SIG-M5 treated with dmso at 0.1 percent for 504 hours (cell line): ENCODE data around the gene DOK3.
"Not testable (repeated sequence)": the region's sequence is repeated elsewhere in the genome, so short reads cannot be mapped to it uniquely, and the experiment has no call there.

Experiments
- DNase-seq: peaks from one replicate; lab custom pipeline; 2025; ENCODE audit not compliant: unreplicated experiment; lab: John Stamatoyannopoulos, UW

The DOK3 gene

DNA sequence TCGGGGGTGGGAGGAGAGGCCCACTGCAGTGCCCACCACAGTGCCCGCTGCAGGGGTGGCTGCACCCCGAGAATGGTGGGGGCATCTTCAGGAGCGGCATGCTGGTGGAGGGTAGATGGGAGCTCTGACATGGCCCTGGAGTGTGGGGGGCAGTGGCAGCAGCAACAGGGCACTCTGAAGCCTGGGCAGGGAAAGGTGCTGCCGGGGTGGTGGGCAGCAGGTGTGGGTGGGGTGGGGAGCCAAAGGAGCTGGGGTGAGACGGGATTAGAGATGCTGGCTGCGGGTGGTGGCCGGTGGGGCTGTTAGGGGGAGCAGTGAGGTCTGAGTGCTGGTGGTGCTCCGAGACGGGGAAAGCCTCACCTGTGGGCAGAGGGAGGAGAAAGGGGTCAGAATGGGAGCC is 26.8 kb upstream of the DOK3 start:
- no peak for DNase-seq

GRCh38 chr5:177535125-177535524 is 25.5 kb upstream of the DOK3 start:
- no peak for DNase-seq

DNA sequence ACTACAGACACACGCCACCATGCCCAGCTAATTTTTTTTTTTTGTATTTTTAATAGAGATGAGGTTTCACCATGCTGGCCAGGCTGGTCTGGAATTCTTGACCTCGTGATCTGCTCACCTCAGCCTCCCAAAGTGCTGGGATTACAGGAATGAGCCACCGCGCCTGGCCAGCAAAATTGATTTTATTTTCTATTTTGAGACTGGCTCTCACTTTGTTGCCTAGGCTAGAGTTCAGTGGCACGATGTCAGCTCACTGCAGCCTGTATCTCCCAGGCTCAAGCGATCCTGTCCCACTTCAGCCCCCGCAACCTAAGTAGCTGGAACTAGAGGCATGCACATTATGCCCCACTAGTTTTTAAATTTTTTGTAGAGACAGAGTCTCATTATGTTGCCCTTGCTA is 24.8 kb upstream of the DOK3 start:
- not testable (repeated sequence) for DNase-seq

GRCh38 chr5:177531209-177531940 is 21.7 kb upstream of the DOK3 start:
- DNase-seq = no peak

DNA sequence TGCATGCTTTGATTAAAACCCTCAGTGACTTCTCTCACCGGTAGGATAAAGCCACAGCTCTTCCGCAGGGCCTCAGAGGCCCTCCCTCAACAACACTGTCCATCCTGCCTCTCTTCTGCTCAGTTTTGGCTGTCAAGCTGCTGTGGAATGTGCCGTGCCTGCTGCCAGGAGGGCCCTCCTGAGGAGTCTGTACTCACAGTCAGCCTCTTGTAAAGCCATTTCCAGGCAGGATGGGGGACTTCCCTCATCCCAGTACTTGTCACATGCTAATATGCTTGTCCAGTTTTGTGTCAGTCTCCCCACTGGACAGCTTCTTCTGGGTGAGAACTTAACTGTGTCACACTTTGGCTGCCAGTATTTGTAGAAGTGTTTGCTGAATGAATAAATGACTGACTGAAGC is 21.0 kb upstream of the DOK3 start:
- no peak for DNase-seq

DNA sequence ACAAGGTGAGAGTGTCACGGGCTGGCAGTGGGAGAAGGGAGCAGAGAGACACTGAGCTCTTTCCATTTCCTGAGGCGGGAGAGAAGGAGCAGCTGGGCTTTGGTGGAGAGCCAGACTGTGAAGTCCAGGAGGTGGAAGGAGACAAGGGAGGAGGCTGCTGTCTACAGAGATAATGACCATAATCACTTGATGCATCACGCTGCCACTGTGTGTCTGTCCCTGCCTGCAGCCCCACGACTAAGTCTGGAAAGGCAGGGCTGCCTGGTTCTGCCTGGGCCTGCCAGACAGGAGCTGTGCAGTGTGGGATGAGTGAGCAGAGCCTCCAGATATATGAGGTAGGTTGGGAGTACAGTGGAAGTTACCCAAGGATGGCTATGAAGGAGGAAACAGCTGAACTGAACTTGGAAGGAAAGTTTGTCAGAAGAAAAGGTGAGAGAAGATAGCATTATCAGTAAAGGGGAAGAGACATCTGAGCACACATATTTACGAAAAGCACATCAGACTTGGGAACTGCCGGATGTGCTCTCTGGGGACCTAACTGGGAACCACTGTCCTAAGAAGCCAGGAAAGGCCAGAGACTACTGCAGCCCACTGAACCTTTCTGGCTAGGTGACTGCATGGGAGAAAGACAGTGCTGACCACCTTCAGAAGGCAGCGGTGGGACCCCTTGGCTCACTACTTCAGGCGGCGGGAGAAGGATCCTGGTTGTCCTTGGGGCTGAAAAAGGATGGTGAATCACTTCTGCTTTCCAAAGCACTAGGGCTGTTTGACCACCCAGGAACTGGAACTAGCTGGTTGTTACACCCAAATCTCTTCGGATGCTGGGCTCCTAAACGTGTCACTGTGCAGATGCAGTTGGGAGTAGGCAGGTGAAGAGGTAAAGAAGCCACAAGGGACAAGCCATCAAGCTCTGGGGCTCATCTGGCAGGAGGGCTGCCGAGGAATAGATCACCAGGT is 19.9 kb upstream of the DOK3 start:
- no peak for DNase-seq

DNA sequence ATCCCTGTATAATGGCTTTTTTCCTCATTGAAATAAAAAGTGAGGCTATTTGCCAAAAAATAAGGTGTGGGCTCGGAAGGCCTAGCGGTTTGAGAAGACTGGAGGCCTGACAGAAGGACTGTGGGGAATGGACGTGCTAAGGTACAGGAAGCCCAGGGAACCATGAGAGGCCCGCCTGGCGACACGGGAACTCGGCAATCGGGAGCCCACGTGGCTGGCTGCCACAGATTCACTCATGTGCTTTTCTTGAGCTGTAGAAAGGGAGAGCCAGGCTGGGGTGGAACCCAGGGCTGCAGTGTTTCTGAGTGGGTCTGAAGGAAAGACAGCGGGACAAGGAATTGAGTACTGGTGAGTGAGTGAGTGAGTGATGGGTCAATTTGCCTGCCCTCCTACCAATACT is 19.0 kb upstream of the DOK3 start:
- no peak for DNase-seq

DNA sequence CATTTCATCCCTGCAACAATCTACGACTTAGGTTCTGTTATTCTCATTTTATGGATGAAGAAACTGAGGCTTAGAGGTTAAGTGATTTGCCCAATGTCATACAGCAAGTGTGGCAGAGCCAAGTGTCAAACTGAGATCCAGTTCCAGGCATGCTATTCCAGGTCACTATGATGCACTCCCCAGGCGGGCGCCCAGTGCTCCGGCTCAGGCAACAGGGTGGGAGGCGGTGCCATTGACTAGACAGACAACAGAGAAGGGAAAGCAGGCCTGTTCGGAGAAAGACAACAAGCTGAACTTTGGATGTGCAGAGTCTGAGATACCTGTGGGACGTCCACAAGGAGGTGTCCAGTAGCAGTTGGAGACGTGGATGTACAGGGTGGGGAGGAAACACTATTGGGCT is 18.0 kb upstream of the DOK3 start:
- DNase-seq = no peak

- DNase-seq = no peak
These were observed 17.2 kb upstream of the DOK3 start for GRCh38 chr5:177526791-177527190.

DNA sequence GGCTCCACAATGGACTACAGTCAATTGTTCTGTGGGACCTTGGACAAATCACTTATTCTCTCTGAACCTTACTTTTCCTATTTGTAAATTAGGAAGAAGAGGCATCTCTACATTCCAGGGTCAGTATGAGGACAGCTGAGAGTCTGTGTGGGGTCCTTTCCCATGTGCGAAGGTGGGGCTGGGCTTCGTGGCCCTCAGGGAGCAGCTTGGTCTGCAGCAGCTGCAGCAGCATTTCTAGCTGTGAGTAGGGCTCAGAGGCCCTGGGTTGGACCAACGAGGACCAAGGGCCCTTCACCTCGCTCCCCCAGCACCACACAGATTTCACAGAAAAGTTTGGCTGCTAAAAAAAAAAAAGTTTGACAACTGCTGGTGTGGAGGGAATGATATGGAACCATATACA is 16.6 kb upstream of the DOK3 start:
- DNase-seq = no peak

GRCh38 chr5:177524941-177525655 is 15.5 kb upstream of the DOK3 start:
- no peak for DNase-seq

- no peak for DNase-seq
These were observed 14.9 kb upstream of the DOK3 start for GRCh38 chr5:177524539-177524900.

DNA sequence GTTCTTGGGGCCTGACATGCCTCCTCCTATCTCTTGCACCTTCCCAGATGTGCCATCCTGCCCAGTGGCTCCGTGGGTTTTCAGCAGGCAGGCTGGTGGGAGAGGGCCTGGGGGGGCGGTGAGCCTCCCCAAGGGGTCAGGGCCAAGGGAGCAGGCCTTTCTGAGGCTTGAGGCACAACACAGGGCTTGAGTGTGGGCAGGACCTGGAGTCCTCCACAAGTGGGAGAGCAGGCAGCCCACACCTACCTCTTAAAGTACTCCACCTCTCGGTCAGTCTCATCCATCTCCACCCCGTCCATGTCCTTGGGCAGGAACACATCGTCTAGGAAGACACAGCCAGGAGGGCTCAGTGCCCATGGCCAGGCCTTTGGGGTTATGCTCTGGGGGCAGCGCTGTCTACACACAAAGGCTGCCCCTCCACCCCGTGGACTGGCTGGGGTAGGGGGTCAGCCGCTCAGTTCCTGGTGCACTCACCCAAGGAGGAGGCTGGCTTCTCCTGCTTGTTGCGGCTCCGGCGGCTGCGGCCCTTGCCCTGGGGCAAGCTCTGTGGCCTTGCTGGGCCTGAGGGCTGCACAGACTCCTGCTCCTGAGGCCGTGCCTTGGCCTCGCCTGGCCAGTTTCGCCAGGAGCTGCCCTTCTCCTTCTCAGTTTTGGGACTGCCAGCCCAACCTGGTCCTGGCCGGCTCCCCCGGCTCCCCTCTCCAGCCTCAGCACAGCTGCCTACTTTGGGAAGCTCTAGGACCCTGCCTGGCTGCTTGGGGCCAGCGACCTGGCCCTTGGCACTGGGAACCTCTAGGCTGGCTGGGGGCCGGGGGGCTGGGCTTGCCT is 14.3 kb upstream of the DOK3 start:
- no peak for DNase-seq

- no peak for DNase-seq
These were observed 11.4 kb upstream of the DOK3 start for GRCh38 chr5:177520916-177521513.

DNA sequence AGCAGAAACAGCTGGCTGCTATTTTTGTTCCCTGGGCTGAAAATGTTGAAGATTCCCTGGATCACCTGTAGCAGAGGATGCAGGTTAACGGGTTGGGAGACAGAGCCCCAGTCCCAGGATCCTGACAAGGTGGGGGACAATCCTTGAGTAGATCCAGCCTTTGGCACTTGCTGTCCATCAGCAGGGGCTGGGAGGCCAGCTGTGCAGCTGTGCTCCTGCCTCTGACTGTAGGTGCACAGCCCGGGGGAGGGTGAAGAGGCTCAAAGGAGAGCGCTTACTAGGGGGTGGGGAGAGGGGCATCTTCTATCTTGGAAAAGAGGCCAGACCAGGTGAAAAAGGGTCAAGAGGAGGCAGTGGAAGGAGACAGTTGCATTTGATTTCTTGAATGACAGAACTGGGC is 10.6 kb upstream of the DOK3 start:
- DNase-seq = no peak

- no peak for DNase-seq
These were observed 10.0 kb upstream of the DOK3 start for GRCh38 chr5:177519463-177520235.

DNA sequence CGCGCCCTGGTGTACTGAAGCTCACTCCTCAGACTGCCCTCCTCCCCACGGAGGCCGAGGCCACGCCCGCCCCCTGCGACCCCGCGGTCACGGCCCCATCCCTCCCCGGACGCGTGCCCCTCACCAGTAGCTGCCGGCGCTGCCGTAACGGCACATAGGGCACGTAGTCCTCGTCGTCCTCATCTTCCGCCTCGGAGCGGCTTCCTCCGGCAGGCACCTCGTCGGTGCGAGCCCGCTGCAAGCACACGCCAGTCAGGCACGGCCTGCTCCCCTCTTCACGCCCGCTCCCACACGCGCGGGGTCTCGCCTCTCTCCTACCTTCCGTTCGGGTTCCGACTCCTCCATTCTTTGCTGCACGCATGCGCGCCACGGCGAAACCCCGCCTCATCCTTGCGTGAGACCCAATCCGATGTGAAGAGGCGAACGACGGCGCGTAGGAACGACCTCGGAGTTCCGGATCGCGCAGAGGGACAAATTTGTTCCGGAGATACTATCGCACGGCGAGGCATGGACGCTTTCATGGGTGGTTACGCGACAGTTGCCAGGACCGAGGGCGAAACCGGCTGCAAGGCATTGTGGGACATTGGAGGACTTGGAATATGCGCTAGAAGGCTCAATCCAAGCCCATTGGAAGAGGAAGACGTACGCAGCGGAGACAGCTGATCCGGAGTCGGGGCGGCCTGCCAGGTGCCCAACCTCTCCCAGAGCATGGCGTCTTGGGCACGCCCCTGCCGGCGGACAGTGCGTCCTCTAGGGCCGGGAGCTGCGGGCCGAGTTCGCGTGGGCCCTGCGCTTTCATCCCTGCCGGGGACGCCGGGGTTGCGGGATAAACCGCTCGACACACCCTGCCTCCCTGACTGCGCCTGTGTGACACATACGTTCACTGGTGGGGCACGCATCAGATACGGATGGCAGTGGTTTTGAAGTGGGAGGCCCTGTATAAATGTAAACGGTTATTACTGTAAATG is 7.3 kb upstream of the DOK3 start, which contains the start of gene DDX41:
TSS of gene DDX41 (minus strand) at position 361 of the 968 bp plus-strand sequence. CDS start at position 345, 16 bp downstream.
- DNase-seq = peak; percentile 98

- no peak for DNase-seq
These were observed 6.0 kb upstream of the DOK3 start for GRCh38 chr5:177515580-177515979.
